Neural cell (in vitro differentiated cells): ENCODE data around the gene UNC5B.

ENCODE experiments used
- CTCF ChIP-seq: fragments of 450-650 bp; IDR thresholded peaks from 2 replicates; pipeline ENCODE4 v1.5.1; 2014; ENCODE audit warnings: antibody characterized with exemption, mild to moderate bottlenecking, moderate library complexity; ENCODE audit not compliant: poor library complexity, severe bottlenecking
- EZH2 ChIP-seq: fragments of 200-600, 300-800 bp; shearing (Covaris generic), sonication (generic); IDR thresholded peaks from 2 replicates; pipeline ENCODE4 v1.6.1; 2014; ENCODE audit warnings: antibody characterized with exemption, low read length, borderline replicate concordance, mild to moderate bottlenecking; ENCODE audit not compliant: insufficient read depth, poor library complexity, severe bottlenecking

GRCh38 chr10:71251319-71251718 is 38.9 kb downstream of the UNC5B start:
- TF ChIP-seq EZH2 (no peak), CTCF (no peak)
